Measurements from ENCODE around the gene AFAP1L1. TPM values are rescaled to one million over a fixed set of nuclear protein-coding genes. Genes with fewer than 3 reads are reported as not detected.

The AFAP1L1 gene
- total RNA-seq, 1 experiment from 2014 or later = 19.6 TPM

- Histone ChIP-seq H3F3A (ENCODE audit: low read length, unreplicated experiment) (no peaks in the 10 kb centered on the region), H3K9ac (ENCODE audit: low read length) (no peak overlapping the region), H3K79me2 (ENCODE audit: low read length) (no peaks in the 10 kb centered on the region), H3K9me2 (replicated peaks; ENCODE audit: low read length) (no peaks in the 10 kb centered on the region), H3K9me3 (ENCODE audit: low read length) (no peaks in the 10 kb centered on the region), H2AFZ (ENCODE audit: low read length) (no peak overlapping the region), H4K20me1 (ENCODE audit: low read length) (no peaks in the 10 kb centered on the region), H3K27ac (ENCODE audit: low read length) (no peak overlapping the region), H3K4me1 (ENCODE audit: insufficient read depth, low read length) (no peaks in the 10 kb centered on the region), H3K4me2 (ENCODE audit: low read length) (no peak overlapping the region), H3K4me3 (ENCODE audit: low read length) (no peak overlapping the region), H3K27me3 (ENCODE audit: low read length) (no peaks in the 10 kb centered on the region), H3K36me3 (ENCODE audit: low read depth, low read length) (peaks cover 10% of the 10 kb centered on the region)
- ChIA-PET CTCF (no interaction called here), POLR2A (ENCODE audit: unreplicated experiment) (no interaction called here)
- DNase-seq (no peak), ATAC-seq (no peak)
- intact Hi-C loops (cut with micrococcal nuclease) = no loop called here
- no peak for TF ChIP-seq CTCF (conservative IDR thresholded peaks at IDR 0.05; ENCODE audit: low read depth, low read length)
- no peak for TF ChIP-seq EZH2 (IDR thresholded peaks at IDR 0.05; ENCODE audit: low read length, unreplicated experiment)
- no peak for TF ChIP-seq EZH2phosphoT487 (IDR thresholded peaks at IDR 0.05; ENCODE audit: borderline replicate concordance, low read length)
- no TSS peak for BruUV-seq (replicated peaks)
These were observed 29.3 kb upstream of the AFAP1L1 start for GRCh38 chr5:149242339-149242738.

DNA sequence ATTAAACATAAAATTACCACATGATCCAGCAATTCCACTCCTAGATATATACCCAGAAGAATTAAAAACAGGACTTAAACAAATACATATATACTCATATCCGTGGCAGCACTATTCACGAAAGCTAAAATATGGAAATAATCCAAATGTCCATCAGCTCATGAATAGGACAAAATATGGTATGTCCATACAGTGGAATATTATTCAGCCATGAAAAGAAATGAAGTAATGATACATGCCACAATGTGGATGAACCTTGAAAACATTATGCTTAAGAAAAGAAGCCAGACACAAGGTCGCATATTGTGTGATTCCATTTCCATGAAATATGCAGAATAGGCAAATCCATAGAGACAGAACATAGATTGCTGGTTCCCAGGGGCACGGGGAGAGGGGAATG lies 24.8 kb upstream of the AFAP1L1 start:
- H3K36me3 ChIP-seq (ENCODE audit: low read depth, low read length) = peaks cover 13% of the 10 kb centered on the region
- H3K9ac ChIP-seq (ENCODE audit: low read length) = no peak overlapping the region
- DNase-seq (no peak), ATAC-seq (no peak)
- H3K27ac ChIP-seq (ENCODE audit: low read length) = no peak overlapping the region
- H3K9me3 ChIP-seq (ENCODE audit: low read length) = no peaks in the 10 kb centered on the region
- CTCF ChIA-PET = no interaction called here
- no peak overlapping the region for H3K4me2 ChIP-seq (ENCODE audit: low read length)
- TF ChIP-seq EZH2 (IDR thresholded peaks at IDR 0.05; ENCODE audit: low read length, unreplicated experiment) (no peak), CTCF (conservative IDR thresholded peaks at IDR 0.05; ENCODE audit: low read depth, low read length) (no peak), EZH2phosphoT487 (IDR thresholded peaks at IDR 0.05; ENCODE audit: borderline replicate concordance, low read length) (no peak)
- POLR2A ChIA-PET (ENCODE audit: unreplicated experiment) = no interaction called here
- intact Hi-C loops (cut with micrococcal nuclease) = no loop called here
- BruUV-seq (replicated peaks) = no TSS peak
- no peak overlapping the region for H3K4me3 ChIP-seq (ENCODE audit: low read length)
- H3K27me3 ChIP-seq (ENCODE audit: low read length) = no peaks in the 10 kb centered on the region
- no peaks in the 10 kb centered on the region for H3F3A ChIP-seq (ENCODE audit: low read length, unreplicated experiment)
- H4K20me1 ChIP-seq (ENCODE audit: low read length) = no peaks in the 10 kb centered on the region
- no peaks in the 10 kb centered on the region for H3K79me2 ChIP-seq (ENCODE audit: low read length)
- no peaks in the 10 kb centered on the region for H3K9me2 ChIP-seq (replicated peaks; ENCODE audit: low read length)
- no peaks in the 10 kb centered on the region for H3K4me1 ChIP-seq (ENCODE audit: insufficient read depth, low read length)
- H2AFZ ChIP-seq (ENCODE audit: low read length) = no peak overlapping the region

GRCh38 chr5:149247726-149248125 lies 23.9 kb upstream of the AFAP1L1 start:
- H4K20me1 ChIP-seq (ENCODE audit: low read length) = no peaks in the 10 kb centered on the region
- H3K4me1 ChIP-seq (ENCODE audit: insufficient read depth, low read length) = no peaks in the 10 kb centered on the region
- BruUV-seq (replicated peaks) = no TSS peak
- H3K79me2 ChIP-seq (ENCODE audit: low read length) = no peaks in the 10 kb centered on the region
- no peaks in the 10 kb centered on the region for H3K9me2 ChIP-seq (replicated peaks; ENCODE audit: low read length)
- H3K9ac ChIP-seq (ENCODE audit: low read length) = no peak overlapping the region
- DNase-seq (no peak), ATAC-seq (no peak)
- no peak overlapping the region for H3K27ac ChIP-seq (ENCODE audit: low read length)
- H3K9me3 ChIP-seq (ENCODE audit: low read length) = no peaks in the 10 kb centered on the region
- H3K4me2 ChIP-seq (ENCODE audit: low read length) = no peak overlapping the region
- H2AFZ ChIP-seq (ENCODE audit: low read length) = no peak overlapping the region
- ChIA-PET CTCF (no interaction called here), POLR2A (ENCODE audit: unreplicated experiment) (no interaction called here)
- no peaks in the 10 kb centered on the region for H3F3A ChIP-seq (ENCODE audit: low read length, unreplicated experiment)
- intact Hi-C loops (cut with micrococcal nuclease) = no loop called here
- no peak for TF ChIP-seq CTCF (conservative IDR thresholded peaks at IDR 0.05; ENCODE audit: low read depth, low read length)
- H3K4me3 ChIP-seq (ENCODE audit: low read length) = no peak overlapping the region
- peaks cover 13% of the 10 kb centered on the region for H3K36me3 ChIP-seq (ENCODE audit: low read depth, low read length)
- no peaks in the 10 kb centered on the region for H3K27me3 ChIP-seq (ENCODE audit: low read length)
